Astrocyte of the hippocampus (primary cell): ENCODE measurements around the gene KASH5.
"Not testable (repeated sequence)": the region's sequence is repeated elsewhere in the genome, so short reads cannot be mapped to it uniquely, and the experiment has no call there.

Experiments
- DNase-seq: peaks from one replicate; pipeline ENCODE4 v3.0.0; 2011; ENCODE audit warnings: low read depth, low spot score

The KASH5 gene

GRCh38 chr19:49453757-49454240 is 65.8 kb downstream of the KASH5 start:
- no peak for DNase-seq

DNA sequence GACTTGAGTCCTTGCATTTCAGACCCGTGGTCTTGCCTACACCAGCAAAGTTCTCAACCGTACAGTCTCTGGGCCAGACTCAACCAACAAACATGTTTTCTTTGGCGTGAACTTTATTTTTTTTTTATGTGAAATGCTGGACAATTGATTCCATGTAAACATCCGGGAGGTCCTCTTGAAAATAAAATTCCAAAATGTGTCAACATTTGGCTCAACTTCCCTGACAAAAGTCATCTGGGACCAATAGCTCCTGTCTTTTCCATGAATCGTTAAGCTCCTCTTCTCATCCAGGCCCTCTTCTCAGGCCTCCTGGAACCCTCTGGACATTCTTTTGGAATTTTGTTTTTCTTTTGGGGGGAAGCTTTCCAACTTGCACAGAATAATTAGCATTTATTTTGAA is 67.7 kb downstream of the KASH5 start:
- DNase-seq: no peak

GRCh38 chr19:49456326-49456725 is 68.3 kb downstream of the KASH5 start:
- DNase-seq: no peak

- no peak for DNase-seq
Measured at GRCh38 chr19:49458567-49458903, 70.5 kb downstream of the KASH5 start.

- no peak for DNase-seq
Measured at GRCh38 chr19:49459388-49459787, 71.3 kb downstream of the KASH5 start.

DNA sequence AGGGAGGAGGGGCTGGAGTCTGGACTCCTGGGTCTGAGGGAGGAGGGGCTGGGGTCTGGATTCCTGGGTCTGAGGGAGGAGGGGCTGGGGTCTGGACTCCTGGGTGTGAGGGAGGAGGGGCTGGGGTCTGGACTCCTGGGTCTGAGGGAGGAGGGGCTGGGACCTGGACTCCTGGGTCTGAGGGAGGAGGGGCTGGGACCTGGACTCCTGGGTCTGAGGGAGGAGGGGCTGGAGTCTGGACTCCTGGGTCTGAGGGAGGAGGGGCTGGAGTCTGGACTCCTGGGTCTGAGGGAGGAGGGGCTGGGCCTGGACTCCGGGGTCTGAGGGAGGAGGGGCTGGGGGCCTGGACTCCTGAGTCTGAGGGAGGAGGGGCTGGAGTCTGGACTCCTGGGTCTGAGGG is 73.1 kb downstream of the KASH5 start:
- DNase-seq: not testable (repeated sequence)

GRCh38 chr19:49461656-49462055 is 73.6 kb downstream of the KASH5 start:
- no peak for DNase-seq

- DNase-seq: no peak
Measured at GRCh38 chr19:49462492-49462891, 74.4 kb downstream of the KASH5 start.

DNA sequence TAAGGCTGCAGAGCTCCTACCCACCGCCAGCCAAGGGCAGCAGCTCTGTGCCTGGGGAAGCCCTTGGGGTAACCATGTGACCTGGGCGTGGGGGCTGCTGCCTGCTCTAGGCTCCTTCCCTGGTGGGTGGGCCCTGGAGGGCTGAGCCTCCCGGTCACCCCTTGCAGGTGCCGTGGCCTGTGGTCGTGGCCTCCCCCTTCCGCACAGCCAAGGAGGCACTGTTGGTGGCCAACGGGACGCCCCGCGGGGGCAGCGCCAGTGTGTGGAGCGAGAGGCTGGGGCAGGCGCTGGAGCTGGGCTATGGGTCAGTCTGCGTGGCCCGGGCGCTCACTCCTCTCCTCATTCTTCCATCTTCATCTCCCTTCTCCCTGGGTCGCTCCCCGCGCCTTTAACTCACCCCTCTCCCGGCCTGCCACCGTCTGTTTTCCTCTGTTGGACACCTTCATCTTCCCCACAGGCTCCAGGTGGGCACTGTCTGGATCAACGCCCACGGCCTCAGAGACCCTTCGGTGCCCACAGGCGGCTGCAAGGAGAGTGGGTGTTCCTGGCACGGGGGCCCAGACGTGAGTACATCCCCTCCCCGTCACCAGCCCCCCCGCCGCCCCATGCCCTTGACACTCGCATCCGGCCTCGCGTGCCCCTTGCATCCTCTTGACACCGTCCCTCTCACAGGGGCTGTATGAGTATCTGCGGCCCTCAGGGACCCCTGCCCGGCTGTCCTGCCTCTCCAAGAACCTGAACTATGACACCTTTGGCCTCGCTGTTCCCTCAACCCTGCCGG is 76.1 kb downstream of the KASH5 start:
- no peak for DNase-seq

- no peak for DNase-seq
Measured at GRCh38 chr19:49465371-49465770, 77.3 kb downstream of the KASH5 start.
